ENCODE results near the gene KCNK7.

The KCNK7 gene

DNA sequence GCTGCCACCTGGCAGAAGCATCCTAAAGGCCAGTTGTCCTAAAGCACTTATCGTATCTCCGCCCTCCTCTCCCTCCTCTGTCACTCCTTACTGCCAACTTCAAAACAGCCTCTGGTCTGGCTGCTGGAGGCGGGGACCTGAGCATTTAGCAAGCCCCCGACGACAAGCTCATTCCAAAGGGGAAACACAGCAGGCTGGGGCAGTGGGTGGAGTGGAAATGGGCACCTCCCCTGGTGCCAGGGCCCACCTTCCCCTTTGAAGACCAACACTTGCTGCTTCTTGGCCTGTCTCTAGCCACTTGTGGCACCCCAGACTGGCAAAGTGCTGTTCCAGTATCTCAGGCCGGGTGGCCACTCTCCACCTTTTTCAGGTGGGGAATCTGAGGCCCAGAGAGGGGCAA is 14.8 kb upstream of the KCNK7 start:
- no peak for DNase-seq

DNA sequence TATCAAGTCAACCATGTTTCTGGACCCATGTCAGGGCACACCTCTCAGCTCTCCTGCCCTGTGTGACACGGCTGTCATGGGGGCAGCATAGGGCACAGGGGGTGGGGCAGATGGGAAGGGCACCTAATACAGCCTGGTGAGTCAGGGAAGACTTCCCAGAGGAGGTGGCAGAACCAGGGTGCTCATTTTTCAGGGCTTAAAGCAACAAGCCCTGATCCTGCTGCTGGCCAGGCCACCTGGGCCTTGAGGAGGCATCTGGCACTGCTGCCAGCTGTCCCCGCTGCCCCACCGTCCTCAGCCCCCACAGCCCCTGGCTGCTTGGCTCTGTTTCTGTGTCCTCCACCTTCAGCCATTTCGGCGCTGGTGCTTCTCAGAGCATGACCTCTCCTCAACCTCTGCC is 14.1 kb upstream of the KCNK7 start:
- no peak for DNase-seq

DNA sequence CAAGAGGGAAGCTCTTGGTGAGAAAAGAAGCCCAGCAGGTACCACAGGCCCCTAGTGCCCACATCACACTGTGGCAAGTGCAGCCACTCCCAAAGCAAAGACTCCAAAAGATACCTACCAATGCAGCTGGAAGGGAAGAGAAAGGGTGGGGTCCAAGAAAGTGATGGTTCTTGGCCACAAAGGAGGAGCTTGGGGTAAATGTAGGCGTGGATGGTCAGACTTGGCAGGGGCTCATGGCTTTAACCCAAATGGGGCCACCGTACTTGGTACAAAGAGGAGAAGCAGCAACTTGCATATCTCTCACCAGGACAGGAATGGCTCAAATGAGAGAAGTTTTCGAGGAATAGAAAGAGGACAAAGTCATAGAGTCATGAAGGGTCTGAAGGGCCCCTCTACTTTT is 13.6 kb upstream of the KCNK7 start:
- no peak for DNase-seq

DNA sequence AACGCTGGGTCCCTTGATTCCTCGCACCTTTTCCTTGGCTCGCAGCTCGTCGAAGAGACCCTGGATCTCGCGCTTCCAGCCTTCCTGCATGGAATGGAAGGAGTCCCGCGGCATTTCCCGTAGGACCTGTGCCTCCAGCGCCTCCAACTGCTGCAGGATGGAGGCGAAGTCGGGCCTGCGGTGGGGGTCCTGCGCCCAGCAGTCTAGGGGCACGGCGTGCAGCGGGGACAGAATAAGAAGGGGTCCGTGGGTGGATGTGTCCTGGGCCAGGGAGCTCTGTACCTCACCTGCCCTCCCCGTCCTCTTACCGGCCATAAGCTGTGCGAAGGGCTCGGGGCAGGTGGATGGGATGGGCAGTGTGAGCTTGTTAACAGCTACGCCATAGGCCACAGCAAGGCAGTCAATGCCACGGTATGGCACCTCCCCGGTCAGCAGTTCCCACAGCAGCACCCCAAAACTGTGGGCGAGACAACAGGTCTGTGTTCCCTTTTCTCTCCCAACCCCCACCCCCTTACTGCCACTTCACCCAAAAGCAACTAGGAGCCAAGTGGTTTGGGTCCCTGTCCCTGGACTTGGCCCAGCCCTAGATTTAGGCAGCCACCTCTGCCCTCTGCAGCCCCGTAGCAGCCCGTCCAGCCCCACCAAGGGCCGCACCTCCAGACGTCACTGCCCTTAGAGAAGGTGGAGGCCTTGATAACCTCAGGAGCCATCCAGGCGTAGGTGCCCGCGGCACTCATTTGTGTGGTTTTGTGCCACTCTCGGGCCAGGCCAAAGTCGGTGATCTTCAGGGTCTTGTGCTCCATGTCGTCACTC is 12.2 kb upstream of the KCNK7 start:
- no peak for DNase-seq

DNA sequence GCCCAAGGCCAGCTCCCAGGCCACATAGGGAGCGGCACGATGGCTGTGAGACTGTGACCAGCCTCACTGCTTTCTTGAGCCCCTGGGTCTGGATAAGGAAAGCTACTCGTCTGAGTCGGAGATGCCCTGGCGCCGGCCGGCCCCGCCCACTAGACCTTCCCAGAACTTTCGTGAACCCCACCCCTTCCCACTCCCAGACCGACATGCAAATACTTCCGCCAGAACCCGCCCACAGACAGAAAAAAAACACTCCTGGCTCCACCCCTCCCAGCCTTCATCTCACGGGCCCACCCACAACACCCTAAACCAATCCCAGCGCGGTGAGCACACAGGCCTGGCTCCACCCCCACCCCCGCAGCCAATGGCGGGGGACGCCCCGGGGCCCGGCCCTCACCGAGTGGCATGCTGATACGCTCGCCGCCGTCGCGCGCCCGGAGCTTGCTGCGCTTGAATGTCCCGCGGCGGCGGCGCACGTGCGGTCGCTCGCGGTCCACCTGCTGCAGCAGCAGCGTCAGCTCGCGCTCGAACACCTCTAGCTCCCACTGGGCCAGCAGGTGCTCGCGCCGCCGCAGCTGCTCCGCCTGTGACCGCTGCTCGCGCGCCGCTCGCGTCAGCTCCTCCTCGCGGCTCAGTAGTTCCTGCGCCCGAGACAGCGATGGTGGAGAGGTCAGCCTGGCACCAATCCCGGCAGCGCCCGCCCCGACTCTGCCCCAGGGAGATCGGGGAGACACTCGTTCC is 11.4 kb upstream of the KCNK7 start:
- DNase-seq: peak; percentile 94

DNA sequence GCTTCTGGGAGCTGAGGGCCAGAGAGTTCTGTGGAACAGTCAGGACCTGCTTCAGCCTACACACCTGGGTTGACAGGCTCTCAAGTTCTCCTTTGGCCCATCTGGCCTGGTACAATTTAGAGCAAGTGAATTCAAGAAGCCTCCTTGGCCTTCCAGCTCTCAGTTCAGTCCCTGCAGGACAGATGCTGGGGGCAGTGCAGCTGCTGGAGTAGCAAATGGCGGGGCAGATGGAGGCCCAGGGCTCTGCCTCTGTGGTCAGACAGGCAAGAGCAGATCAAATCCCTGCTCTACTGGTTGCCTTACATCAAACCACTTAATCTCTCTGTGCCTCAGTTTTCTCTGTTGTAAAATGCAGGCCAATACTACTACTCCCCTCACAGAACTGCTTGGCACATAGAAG is 8.7 kb upstream of the KCNK7 start:
- no peak for DNase-seq

DNA sequence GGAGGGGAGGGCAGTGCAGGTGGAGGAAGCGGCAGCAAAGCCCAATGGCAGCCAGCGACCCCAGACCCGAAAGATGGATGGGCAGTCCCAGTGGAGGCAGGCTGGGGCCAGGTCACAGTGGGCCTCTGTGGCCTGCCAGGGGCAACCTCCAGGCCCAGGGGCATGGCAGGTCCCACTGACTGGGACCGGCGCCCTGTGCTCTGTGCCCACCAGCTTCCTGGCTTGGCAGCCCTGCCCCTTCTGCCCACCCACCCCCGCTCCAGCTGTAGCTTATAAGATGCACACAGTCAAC is 4.3 kb upstream of the KCNK7 start:
- DNase-seq: no peak

DNA sequence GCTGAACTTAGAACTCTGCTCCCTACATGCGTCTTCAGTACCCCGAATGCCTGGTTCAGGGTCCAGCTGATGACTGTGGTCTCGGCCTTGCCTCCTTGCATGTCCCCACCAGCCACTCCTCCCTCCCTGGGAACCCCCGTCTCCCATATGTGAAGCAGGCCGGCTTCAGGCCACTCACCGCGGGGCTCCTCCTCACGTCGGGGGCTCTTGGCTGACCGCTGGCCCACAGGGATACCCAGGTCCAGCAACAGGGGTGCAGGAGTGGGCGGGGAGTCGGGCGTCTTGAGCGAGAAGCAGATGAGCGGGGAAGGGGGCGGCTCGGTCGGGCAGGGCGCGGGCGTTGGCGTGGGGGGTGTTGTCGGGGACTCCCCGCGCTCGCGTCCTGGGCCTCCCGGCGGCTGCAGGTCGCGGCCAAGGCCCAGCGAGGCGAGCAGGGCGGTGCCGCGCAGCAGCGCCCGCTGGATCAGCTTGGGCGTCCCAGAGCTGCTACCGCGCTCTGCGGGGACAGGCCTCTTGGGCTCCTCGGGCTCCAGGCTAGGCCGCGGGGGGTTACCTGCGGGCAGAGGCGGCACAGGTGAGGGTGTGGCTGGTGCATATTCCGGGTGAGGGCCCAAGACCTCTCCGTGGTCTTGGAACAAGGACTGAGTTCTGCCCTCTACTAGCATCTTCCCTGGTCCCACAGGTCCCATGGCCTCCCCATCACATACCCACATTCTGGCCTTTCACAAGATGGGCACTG is 3.8 kb upstream of the KCNK7 start:
- no peak for DNase-seq

DNA sequence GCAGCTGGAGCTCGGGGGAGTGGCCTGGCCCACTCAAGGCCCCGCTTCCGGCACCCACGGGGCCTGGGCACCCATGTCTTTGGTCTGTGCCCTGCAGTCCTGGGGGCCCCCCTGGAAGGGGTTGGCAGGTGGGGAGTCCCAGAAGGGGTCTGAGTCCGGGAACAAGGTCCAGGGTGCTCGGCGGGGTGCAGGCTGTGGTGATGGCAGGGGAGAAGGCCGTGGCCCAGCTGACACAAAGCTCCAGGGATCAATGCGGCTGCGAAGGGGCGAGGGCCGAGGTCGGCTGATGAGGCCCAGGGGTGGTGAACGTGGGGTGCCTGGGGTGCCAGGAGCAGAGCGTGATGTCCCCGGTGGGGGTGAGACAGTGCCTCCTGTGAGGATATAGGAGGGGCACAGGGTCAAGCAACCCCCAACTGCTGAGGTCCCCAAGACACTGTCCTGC is 2.7 kb upstream of the KCNK7 start:
- DNase-seq: no peak

DNA sequence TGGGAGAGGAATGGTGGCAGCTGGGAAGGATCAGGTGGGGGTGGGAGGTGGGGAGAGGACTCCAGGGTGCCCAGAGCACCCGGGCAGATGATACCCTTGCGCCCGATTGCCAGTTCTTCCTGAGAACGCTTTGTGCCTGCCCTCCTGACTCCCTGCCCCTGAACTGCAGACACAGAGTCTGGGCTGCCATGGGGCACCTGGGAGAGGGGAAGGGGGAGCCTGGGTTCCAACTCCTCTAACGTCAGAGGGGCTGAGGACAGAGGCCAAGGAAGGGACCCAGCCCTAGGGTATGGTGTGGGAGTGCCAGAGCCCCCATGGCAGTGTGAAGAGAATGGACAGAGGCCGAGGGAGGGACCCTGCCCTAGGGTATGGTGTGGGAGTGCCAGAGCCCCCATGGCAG is 920 bp upstream of the KCNK7 start:
- no peak for DNase-seq

DNA sequence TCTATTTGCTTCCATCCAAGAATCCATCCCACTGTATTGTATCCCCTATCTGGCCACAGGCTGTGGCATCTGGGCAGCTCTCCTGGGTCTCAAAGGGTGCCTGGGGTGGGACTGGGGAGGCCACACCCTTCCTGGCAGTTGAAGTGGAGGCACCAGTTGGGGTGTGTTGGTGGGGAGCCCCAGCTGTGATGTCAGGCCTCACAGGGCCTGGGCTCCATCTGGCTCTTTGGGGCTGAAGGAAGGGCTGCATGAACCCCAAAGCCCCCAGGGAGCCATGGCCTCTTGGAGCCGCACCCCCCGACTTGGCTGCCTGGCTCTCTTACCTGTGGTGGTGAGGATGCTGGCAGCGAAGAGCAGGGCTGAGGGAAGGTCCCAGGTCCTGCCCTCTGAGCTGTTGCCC is 469 bp downstream of the KCNK7 start:
- no peak for DNase-seq

DNA sequence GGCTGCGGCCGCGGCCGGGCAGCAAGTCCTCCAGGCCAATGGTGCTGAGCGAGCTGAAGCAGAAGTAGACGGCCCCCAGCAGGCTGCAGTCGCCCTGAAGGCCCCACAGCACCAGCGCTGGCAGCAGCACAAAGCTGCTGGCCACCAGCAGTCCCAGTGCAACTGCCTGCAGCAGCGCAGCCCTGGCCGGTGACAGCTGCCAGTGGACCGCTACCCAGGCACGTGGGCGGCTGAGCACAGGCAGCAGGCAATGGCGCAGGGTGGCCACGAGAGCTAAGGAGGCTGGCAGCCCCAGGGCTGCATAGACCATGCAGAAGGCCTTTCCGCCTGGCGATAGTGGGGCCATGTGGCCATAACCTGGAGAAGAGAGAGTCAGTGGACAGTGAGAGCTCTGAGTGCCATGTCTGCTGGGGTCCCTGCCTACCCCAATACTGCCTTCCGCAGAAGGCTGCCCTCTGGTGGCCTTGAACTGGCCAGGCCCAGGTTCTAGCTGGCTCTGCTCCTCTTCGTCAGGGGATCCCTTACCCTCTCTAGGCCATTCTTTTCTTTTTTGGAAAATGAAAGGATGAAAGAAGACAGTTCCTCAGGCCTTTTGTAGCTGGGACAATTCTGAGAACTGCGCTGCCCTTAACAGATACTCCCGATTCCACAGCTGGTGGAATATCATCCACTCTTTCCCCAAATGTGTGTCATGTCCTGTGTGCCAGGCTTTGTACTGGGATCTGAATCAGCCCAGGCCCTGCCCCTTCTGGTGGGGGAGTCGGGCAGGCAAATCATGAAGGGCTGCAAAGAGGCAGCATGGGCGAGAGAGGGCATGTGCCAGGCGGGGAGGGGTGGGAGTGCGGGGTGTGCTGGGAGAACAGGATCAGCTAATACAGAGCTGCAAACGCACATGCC is 1.8 kb downstream of the KCNK7 start:
- no peak for DNase-seq

DNA sequence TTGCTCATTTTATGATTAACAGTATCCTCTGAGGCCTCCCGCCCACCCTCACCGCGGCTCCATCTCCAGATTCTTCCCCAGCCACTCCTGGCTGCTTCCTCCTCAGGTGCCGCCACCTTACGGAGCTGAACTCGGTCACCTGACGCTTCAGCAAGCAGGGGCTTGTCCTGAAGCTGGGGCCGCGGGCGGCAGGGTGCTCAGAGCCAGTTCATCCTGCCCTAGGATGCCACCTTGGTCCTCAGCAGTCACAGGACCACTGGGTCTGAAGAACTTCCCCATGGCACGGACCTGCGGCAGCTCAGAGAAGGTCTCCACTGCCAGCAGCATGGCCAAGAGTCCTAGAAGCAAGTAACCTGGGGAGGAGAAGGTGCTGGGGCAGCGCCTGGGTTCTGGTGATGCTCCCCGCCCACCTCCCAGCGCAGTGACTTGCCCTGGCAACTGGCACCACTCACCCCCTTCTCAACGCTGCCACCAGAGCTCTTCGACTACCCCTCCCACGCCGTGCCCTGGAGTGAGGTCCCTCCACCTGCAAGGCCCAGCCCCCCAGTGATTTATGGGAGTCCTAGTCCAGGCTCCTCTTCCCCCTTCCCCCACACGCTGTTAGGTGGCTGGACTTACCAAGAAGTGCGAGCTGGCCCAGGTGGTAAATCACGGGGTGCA is 2.6 kb downstream of the KCNK7 start:
- no peak for DNase-seq

DNA sequence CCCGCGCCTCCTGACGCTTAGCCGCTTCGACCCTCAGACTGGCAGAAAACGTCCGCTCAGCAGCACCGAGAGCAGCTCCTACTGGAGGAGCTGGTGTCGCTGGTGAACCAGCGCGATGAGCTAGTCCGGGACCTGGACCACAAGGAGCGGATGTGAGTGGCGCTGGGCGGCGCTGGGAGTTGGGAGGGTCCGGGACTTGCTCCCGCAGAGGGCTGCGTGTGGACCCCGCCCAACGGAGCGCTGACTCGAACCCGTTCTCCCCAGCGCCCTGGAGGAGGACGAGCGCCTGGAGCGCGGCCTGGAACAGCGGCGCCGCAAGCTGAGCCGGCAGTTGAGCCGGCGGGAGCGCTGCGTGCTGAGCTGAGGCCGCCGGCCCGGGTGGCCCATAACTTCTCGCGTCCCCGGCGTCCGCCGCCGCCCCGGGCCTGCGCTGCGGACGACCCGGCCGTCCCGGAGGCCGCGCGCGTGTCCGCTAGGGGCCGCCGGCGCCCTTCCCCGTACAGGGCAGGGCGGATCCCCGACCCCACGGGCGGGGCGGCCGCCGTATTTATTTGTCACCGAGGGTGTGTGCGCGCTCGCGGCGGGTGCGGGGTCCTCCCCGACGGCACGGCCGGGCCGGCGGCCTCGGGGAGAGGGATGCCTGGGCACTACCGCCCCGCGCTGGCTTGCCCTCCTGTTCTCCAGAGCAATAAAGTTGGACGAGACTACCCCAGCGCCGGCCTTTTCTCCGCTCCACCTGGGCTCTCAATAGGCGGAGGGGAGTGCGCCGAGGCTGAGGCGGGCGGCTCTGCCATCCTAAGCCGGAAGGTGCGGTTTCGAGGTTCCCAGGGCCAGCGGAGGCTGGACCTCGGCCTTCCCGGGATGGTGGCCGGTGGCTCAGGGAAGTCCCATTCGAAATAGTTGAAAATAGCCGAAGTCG is 3.4 kb downstream of the KCNK7 start:
- DNase-seq: no peak

DNA sequence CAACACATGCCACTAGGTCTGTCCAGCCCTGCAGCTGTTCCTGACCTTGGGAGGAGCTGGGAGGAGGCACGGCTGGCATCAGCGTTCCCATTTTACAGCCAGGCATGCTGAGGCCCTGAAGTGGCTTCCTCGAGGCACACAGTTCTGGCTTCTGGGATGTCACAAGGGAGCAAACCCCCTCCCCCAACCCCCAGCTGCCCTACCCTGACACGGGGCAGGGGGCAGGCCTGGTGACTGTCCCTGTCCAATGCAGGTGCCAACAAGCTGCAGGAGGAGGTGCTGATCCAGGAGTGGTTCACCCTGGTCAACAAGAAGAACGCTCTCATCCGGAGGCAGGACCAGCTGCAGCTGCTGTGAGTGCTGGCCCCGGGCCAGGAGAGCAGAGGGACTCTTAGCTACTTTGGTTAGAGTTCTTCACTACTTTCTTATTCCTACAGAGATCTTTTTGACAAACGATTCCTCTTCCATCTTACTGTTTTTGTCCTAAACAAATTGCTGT is 5.3 kb downstream of the KCNK7 start:
- no peak for DNase-seq

DNA sequence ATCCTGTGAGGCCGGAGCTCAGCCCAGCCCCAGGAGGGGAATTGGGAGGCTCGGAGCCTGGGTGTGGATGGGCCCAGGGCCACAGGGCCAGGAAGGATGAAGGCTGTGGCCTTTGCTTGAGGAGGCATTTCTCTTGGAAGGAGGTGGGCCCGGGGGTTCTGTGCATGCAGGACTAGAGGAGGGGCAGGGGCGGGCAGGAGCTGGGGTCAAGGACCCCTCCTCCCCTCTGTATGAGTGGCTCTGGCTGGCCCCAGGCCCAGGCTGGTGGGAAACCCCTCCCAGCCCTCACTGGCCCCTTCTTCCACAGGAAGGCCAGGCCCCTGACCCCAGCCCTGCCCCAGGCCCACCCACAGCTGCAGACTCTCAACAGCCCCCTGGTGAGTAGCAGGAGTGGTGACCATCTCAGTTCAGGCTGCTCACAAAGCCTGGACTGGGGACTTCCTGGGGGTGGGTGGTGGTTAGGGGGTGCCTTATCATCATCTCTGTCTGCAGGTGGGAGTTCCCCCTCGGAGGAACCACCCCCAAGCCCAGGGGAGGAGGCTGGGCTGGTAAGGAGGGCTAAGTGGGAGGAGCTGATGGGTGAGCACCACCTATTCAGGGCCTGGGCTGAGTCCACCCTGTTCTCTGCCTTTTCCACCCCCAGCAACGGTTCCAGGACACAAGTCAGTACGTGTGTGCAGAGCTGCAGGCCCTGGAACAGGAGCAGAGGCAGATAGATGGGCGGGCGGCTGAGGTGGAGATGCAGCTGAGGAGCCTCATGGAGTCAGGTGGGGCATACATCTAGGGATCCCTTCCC is 6.0 kb downstream of the KCNK7 start:
- DNase-seq: no peak

DNA sequence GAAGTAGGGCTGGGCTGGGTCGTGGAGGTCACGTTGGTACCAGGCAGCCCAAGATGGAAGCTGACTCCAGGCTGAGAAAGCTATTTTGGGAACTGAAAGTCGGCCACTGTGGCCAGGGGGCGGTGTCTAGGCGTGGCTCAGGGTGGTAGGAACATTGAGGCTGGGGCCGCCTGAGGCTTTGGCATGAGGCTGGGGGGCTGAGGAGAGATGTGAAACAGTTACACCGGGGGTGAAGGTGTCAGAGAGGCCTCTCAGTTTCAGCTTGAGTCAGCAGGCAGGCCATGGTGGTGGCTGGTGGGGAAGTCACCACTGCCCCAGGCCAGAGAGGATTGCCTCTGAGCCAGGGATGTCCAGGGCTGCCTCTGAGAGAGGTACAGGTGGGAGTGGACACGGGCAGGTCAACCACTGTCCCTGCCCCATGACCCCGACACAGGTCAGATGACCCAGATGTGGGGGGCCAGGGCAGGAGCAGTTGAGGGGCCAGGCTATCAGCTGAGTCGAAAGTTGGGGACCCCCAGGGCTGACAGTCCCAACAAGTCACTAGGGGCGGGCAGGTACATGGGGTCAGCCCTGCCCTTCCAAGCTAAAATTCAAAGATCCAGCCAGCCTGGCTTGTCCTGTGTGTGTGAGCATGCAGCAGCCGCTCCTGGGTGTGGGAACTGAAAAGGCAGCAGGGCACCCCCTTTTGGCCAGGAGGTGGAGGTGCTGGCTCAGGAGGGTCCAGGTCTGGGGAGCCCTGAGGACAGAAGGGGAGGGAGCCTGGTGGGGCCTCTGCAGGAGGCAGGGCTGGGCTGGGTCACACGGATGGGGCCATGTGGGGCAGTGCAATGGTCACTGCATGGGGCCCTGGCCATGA is 7.2 kb downstream of the KCNK7 start:
- DNase-seq: peak; percentile 33

DNA sequence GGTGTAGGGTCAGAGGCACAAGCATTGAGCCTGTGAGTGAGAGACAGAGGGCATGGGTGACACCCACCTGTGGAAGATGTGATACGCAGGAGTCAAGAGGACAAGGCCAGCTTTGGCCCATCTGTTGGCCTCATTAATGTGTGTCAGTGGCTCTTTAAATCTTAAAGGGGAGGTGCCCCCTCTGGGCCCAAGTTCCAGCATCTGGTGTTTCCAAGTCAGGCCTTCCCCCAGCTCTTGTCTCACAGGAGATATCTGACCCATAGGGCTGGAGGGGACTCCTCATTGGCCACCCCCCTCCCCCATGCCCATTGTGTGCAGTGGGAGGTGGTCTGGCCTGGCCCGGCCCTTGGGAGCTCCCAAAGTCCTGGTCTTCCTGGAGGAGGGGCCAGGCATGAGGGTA is 8.9 kb downstream of the KCNK7 start:
- DNase-seq: no peak

DNA sequence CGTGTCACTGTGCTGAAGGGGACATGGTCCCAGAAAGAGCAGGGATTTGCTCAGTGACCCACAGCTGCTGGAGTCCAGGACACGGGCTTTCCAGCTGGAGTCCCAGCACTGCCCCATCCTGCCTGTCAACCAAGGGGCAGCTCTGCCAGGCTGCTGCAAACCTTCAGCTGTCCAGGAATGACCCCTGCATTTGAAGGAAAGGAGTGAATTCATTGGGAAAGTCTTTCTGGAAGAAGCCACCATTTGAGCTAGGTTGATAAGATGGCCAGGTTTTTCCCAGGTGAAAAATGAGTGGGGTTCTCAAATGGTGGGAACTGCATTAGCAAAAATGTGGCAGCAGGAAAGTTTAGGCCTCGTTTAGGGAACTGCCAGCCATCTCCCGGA is 9.4 kb downstream of the KCNK7 start:
- no peak for DNase-seq

Data from T1000 (cell line).